ENCODE results near the gene NHLRC3.
"Not testable (repeated sequence)": the region's sequence is repeated elsewhere in the genome, so short reads cannot be mapped to it uniquely, and the experiment has no call there.

Gene NHLRC3, protein sequence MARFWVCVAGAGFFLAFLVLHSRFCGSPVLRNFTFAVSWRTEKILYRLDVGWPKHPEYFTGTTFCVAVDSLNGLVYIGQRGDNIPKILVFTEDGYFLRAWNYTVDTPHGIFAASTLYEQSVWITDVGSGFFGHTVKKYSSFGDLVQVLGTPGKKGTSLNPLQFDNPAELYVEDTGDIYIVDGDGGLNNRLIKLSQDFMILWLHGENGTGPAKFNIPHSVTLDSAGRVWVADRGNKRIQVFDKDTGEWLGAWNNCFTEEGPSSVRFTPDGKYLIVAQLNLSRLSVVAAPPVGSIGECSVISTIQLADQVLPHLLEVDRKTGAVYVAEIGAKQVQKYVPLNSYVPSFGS

GRCh38 chr13:39037880-39038568, at the start of gene NHLRC3, which contains the start of gene PROSER1:
TSS of gene NHLRC3 (plus strand) at chr13:39038456. CDS start at chr13:39038640, 184 bp downstream.
TSS of gene PROSER1 (minus strand) at chr13:39038089. CDS start at chr13:39037242, 847 bp downstream.
- DNase-seq (ENCODE audit: low read depth): peak; percentile 72

GRCh38 chr13:38990693-38991092, 47.6 kb upstream of the NHLRC3 start, which contains the start of gene STOML3:
TSS of gene STOML3 (minus strand) at chr13:38990831. CDS start at chr13:38990721, 110 bp downstream.
- DNase-seq (ENCODE audit: low read depth): no peak

- DNase-seq (ENCODE audit: low read depth): no peak
These were observed 44.9 kb upstream of the NHLRC3 start for GRCh38 chr13:38993381-38993780.

DNA sequence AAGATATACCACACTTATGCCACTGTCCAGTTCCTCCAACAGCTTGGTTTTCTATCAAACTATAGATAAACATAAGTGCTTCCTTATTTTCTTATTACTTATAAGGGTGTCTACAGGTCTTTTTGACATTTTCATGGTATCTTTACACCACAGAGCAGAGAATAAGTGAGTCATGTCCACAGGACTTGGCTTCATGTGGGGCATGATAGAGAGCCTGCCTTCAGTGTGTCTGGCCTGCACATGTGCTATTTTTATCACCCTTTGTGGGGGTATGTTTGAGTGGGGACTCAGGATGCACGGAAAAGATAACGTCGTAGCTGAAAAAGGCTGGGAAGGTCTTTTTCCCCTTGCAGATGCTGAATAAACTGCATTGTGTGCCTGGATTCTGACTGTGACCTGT, 39.5 kb upstream of the NHLRC3 start:
- no peak for DNase-seq (ENCODE audit: low read depth)

DNA sequence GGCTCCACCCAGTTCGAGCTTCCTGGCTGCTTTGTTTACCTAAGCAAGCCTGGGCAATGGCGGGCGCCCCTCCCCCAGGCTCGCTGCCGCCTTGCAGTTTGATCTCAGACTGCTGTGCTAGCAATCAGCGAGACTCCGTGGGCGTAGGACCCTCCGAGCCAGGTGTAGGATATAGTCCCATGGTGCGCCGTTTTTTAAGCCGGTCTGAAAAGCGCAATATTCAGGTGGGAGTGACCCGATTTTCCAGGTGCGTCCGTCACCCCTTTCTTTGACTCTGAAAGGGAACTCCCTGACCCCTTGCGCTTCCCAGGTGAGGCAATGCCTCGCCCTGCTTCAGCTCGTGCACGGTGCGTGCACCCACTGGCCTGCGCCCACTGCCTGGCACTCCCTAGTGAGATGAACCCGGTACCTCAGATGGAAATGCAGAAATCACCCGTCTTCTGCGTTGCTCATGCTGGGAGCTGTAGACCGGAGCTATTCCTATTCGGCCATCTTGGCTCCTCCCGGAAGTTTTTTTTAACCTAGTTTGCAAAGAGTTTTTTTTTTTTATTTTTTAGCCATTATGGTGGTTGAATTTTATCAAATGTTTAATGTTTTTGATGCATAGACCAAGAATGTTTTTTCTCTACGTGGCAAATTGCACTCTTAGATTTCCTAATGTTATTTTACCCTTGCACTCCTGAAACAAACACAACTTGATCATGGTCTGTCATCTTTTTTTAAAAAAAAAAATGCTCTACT, 31.7 kb upstream of the NHLRC3 start:
- not testable (repeated sequence) for DNase-seq (ENCODE audit: low read depth)

GRCh38 chr13:39012608-39013007, 25.6 kb upstream of the NHLRC3 start:
- no peak for DNase-seq (ENCODE audit: low read depth)

DNA sequence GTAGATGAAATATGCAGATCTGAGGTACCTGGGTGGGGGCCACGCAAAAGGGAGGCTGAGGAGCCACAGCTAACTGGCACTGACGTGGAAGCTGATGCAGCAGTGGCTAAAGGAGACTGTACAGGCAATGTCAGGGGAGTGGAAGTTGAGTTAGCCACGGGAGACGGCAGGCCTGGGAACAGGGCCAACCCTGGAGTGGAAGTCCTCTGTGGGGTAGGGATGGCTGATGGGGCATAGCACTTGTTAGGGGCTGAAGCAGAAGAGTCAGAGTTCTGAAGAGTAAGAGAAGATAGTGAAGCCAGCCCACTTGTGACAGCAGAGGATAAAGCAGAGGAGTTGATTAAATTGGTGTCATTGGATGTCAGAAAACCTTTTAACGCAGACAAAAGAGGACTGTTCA, 24.8 kb upstream of the NHLRC3 start:
- no peak for DNase-seq (ENCODE audit: low read depth)

DNA sequence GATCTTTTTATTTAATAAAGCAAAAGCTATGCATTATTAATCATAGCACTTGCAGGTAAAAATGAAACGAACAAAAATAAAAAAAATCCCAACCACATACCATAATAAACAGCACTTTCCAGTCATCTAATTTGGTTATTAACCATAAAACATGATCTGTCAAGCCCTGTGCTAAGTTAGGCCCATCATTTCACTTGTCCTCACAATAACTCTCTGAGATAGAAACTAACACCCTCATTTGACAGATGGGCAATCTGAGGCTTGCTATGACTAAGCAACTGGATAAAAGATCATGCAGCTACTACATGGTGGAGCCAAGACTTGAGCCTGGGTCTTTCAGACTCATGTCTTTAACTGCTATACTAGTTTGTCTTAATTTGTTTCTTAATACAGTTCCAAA, 22.2 kb upstream of the NHLRC3 start:
- no peak for DNase-seq (ENCODE audit: low read depth)

GRCh38 chr13:39016787-39017186, 21.5 kb upstream of the NHLRC3 start:
- DNase-seq (ENCODE audit: low read depth): no peak

- DNase-seq (ENCODE audit: low read depth): no peak
These were observed 17.3 kb upstream of the NHLRC3 start for GRCh38 chr13:39020853-39021462.

- no peak for DNase-seq (ENCODE audit: low read depth)
These were observed 14.9 kb upstream of the NHLRC3 start for GRCh38 chr13:39023316-39023715.

GRCh38 chr13:39023761-39024160, 14.5 kb upstream of the NHLRC3 start:
- no peak for DNase-seq (ENCODE audit: low read depth)

DNA sequence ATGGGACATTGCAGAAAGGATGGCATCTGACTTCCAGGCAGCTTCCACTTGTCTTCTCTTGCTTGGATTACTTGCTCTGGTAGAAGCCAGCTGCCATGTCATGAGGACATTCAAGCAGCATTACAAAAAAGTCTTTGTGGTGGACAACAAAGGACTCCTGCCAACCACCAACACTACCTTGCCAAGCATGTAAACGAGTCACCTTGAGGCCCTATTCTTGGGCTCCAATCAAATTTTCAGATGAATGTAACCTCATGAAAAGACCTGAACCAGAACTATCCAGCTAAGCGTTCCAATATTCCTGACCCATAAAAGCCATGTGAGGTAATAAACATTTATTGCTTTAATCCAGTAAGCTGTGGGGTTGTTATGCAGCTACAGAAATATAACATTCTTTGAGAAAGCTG, 12.8 kb upstream of the NHLRC3 start:
- no peak for DNase-seq (ENCODE audit: low read depth)

DNA sequence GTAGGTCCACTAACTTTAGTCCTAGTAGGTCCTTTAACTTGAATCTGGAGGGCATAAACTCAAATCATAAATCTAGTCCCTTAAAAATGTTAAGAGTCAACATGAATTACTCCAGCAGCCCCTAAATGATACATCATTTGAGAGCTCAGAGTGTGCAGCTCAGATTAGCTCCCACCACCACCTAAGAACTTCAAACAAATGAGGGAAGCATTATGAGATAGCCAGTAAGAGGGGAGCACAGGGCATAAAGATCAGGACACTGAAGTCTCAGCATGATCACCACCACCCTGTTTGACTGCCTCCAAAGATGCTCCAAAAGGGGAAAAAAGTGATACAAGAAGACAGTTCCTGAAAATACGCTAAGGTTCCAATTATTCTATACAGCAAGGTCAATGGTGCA, 6.1 kb upstream of the NHLRC3 start:
- no peak for DNase-seq (ENCODE audit: low read depth)

- DNase-seq (ENCODE audit: low read depth): no peak
These were observed 4.2 kb upstream of the NHLRC3 start for GRCh38 chr13:39034085-39034484.

DNA sequence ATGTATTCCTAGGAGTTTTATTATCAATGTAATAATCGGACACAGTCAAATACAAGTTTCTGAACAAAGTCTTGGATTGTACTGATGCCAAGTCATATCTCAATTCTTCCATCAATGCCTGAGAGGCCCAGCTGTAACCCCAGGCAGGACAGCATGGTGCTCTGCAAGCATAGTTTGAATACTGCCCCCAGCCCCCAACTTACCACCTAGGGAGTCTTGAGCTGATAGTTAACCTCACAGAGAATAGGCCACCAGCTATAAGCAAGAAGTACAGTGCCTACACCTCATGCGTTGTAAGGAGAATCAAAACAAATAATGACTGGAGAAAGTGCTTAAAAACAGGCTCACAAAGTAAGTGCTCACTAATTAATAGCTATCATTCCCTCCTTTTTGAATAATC, 3.1 kb upstream of the NHLRC3 start:
- no peak for DNase-seq (ENCODE audit: low read depth)

DNA sequence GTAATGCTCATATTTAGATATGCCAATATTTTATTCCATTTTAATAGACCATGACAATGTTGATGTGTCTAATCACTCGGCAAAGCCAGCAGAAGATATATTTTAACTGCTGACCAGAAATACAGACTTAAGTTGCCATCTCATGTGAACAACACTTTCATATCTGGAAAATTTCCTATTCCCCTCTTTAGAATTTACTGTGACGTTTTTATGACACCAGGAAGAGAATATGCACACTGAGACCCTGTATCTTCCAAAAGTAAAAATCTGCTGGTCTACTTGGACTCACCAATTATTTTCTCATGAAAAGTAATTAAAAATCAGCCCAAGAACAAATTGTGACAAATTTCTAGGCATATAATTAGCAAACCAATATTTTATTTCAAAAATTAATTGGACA, 2.5 kb upstream of the NHLRC3 start:
- DNase-seq (ENCODE audit: low read depth): no peak

- no peak for DNase-seq (ENCODE audit: low read depth)
These were observed 2.0 kb upstream of the NHLRC3 start for GRCh38 chr13:39036212-39036611.

- DNase-seq (ENCODE audit: low read depth): no peak
These were observed 811 bp upstream of the NHLRC3 start for GRCh38 chr13:39037410-39037879.

- DNase-seq (ENCODE audit: low read depth): peak; percentile 34
These were observed 344 bp downstream of the NHLRC3 start for GRCh38 chr13:39038569-39039030.

DNA sequence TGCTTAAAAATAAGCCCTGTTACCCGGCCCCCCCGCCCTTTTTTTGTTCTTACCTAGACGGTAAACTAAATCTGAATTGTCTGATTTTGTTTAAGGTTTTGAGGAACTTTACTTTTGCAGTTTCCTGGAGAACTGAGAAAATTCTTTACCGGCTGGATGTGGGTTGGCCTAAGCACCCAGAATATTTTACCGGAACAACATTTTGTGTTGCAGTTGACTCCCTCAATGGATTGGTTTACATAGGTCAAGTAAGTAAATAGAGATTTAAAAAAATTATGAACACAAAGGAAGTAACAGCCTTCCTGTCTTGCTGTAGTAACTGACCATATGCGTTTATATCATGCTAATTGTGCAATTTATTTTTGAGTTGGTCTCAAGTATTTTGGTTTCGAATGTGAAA, 785 bp downstream of the NHLRC3 start:
- DNase-seq (ENCODE audit: low read depth): no peak

GRCh38 chr13:39040206-39040605, 1.9 kb downstream of the NHLRC3 start:
- DNase-seq (ENCODE audit: low read depth): no peak
